H1 (cell line): ENCODE measurements around the gene MRPL36.

Source experiments
- POLR2A ChIP-seq, 2 experiments: IDR thresholded peaks; 1 replicate in 1 of 2; 2 replicates in 1 of 2; pipeline ENCODE4 v1.6.1; 2011; ENCODE audit warnings: low read depth in 2 of 2, low read length in 2 of 2, mild to moderate bottlenecking in 2 of 2; ENCODE audit errors: control extremely low read depth in 1 of 2
- SIN3A ChIP-seq, 2 experiments: IDR thresholded peaks in 1 of 2; conservative IDR thresholded peaks in 1 of 2; 2 replicates each; pipeline ENCODE4 v1.6.1; 2011 to 2012; ENCODE audit warnings: low read length in 2 of 2, improper control_type of control experiment in 1 of 2, low read depth in 1 of 2, mild to moderate bottlenecking in 1 of 2
- TAF7 ChIP-seq: optimal IDR thresholded peaks from 2 replicates; pipeline ENCODE3; 2011; ENCODE audit warnings: low read depth, mild to moderate bottlenecking, inconsistent platforms, low read length, moderate library complexity, borderline replicate concordance
- TF ChIP-seq, protein P1 (sequence below), 3 experiments: IDR thresholded peaks; 1 replicate in 2 of 3; 2 replicates in 1 of 3; pipeline versions ENCODE4 v1.5.1 to v1.6.1; 2011; ENCODE audit warnings: low read length in 3 of 3, mild to moderate bottlenecking in 3 of 3, inconsistent platforms in 2 of 3, low read depth in 1 of 3, moderate library complexity in 1 of 3; ENCODE audit not compliant: insufficient read depth in 1 of 3; ENCODE audit errors: control extremely low read depth in 1 of 3

DNA sequence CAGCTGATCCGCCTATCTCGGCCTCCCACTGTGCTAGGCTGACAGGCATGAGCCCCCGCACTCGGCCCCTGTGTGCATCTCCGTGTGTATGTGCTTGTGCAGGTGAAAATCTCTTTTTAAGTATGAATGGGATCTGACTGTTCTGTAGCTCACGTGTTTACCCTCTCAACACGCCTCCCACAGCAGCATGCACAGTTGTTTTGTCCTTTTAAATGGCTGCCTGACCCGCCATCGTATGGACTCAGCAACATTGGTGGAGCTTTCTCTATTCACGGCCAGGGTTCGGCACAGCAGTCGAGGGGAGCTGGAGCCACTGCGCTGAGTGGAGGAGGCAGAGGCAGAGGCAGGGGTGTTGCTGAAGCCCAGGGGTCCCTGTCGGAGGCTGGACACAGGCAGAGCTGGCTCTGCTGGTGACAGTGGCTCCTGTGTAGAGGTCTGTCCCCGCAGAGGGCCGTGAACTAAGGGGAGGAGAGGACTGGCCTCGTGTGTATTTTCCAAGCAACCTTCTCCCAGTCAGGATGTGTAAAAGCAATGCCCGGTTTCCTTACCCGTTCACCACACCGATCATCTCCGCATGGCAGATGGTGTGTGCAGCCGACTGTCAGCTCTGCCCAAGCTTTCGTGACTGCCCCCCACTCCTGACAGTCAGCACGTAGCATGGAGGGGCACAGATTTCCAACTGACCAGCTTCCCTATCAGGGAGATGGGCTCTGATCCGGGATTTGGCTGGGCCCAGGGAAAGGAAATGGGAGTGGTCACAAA, 37.3 kb downstream of the MRPL36 start:
- TF ChIP-seq, protein P1, sequence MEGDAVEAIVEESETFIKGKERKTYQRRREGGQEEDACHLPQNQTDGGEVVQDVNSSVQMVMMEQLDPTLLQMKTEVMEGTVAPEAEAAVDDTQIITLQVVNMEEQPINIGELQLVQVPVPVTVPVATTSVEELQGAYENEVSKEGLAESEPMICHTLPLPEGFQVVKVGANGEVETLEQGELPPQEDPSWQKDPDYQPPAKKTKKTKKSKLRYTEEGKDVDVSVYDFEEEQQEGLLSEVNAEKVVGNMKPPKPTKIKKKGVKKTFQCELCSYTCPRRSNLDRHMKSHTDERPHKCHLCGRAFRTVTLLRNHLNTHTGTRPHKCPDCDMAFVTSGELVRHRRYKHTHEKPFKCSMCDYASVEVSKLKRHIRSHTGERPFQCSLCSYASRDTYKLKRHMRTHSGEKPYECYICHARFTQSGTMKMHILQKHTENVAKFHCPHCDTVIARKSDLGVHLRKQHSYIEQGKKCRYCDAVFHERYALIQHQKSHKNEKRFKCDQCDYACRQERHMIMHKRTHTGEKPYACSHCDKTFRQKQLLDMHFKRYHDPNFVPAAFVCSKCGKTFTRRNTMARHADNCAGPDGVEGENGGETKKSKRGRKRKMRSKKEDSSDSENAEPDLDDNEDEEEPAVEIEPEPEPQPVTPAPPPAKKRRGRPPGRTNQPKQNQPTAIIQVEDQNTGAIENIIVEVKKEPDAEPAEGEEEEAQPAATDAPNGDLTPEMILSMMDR (IDR thresholded peaks at IDR 0.05; ENCODE audit: control extremely low read depth in 1 of 3, insufficient read depth in 1 of 3, low read depth in 1 of 3, low read length in 3 of 3), result no peak
- TF ChIP-seq TAF7, result no peak
- no peak for TF ChIP-seq POLR2A (IDR thresholded peaks at IDR 0.05; ENCODE audit: control extremely low read depth in 1 of 2, low read depth in 2 of 2, low read length in 2 of 2)
- TF ChIP-seq SIN3A (conservative IDR thresholded peaks at IDR 0.05 in 1 of 2, IDR thresholded peaks at IDR 0.05 in 1 of 2; ENCODE audit: low read depth in 1 of 2, low read length in 2 of 2), result no peak
